ENCODE results near the gene APOA4. TPM values are rescaled to one million over a fixed set of nuclear protein-coding genes. Genes with fewer than 3 reads are reported as not detected.

Gene APOA4
- total and polyA plus RNA-seq, 12 donors: 0.17 to 1.1 TPM; not detected in 10

GRCh38 chr11:116800610-116801009 is 22.5 kb downstream of the APOA4 start:
- WGBS, 4 donors: 85 to 98% (median 95%) methylated on average over 2 of the region's 2 CpGs
- intact Hi-C loops (cut with DNase I): no loop called here
- Histone ChIP-seq H3K4me3 (no peak overlapping the region), H3K27me3 (peaks cover 6% of the 10 kb centered on the region), H3K4me1 (replicated peaks in 1 of 2) (no peaks in the 10 kb centered on the region), H3K36me3 (replicated peaks in 1 of 2) (no peaks in the 10 kb centered on the region), H3K9me3 (replicated peaks in 1 of 3) (no peaks in the 10 kb centered on the region), H3K27ac (no peak overlapping the region)
- TF ChIP-seq POLR2A (IDR thresholded peaks at IDR 0.05): no peak
- no peak for TF ChIP-seq CTCF (IDR thresholded peaks at IDR 0.05)
- no peak for DNase-seq

- no peak overlapping the region for H3K27ac ChIP-seq
- intact Hi-C loops (cut with DNase I): loop anchor here in 1 of 2 donors (10.0 kb wide), 1 partner anchor 306 kb away; no protein-coding TSS in a partner anchor
- TF ChIP-seq POLR2A (IDR thresholded peaks at IDR 0.05): no peak
- DNase-seq: no peak
- no peaks in the 10 kb centered on the region for H3K4me1 ChIP-seq (replicated peaks in 1 of 2)
- 74 to 84% (median 82%) methylated on average over 5 of the region's 5 CpGs for WGBS, 4 donors
- H3K4me3 ChIP-seq: no peak overlapping the region
- H3K36me3 ChIP-seq (replicated peaks in 1 of 2): no peaks in the 10 kb centered on the region
- H3K27me3 ChIP-seq: peaks cover 6% of the 10 kb centered on the region
- no peaks in the 10 kb centered on the region for H3K9me3 ChIP-seq (replicated peaks in 1 of 3)
These were observed 24.7 kb downstream of the APOA4 start for GRCh38 chr11:116798368-116798767.

- peaks cover 6% of the 10 kb centered on the region for H3K27me3 ChIP-seq
- H3K9me3 ChIP-seq (replicated peaks in 1 of 3): no peaks in the 10 kb centered on the region
- intact Hi-C loops (cut with DNase I): loop anchor here in 1 of 2 donors (10.0 kb wide), 1 partner anchor 307 kb away; no protein-coding TSS in a partner anchor
- H3K4me3 ChIP-seq: no peak overlapping the region
- no peak for DNase-seq
- WGBS, 4 donors: 68 to 75% (median 72%) methylated on average over 5 of the region's 5 CpGs
- no peak for TF ChIP-seq CTCF (IDR thresholded peaks at IDR 0.05)
- no peak for TF ChIP-seq POLR2A (IDR thresholded peaks at IDR 0.05)
- no peak overlapping the region for H3K27ac ChIP-seq
- H3K36me3 ChIP-seq (replicated peaks in 1 of 2): no peaks in the 10 kb centered on the region
- no peaks in the 10 kb centered on the region for H3K4me1 ChIP-seq (replicated peaks in 1 of 2)
These were observed 25.3 kb downstream of the APOA4 start for GRCh38 chr11:116797816-116798215.

GRCh38 chr11:116796548-116796947 is 26.6 kb downstream of the APOA4 start:
- Histone ChIP-seq H3K4me1 (replicated peaks in 1 of 2) (no peaks in the 10 kb centered on the region), H3K36me3 (replicated peaks in 1 of 2) (no peaks in the 10 kb centered on the region), H3K27me3 (peaks cover under 1% of the 10 kb centered on the region), H3K27ac (no peak overlapping the region), H3K4me3 (no peak overlapping the region), H3K9me3 (replicated peaks in 1 of 3) (no peaks in the 10 kb centered on the region)
- intact Hi-C loops (cut with DNase I): loop anchor here in 1 of 2 donors (10.0 kb wide), 1 partner anchor 308 kb away; no protein-coding TSS in a partner anchor
- DNase-seq: no peak
- 68 to 100% (median 86%) methylated on average over 1 of the region's 1 CpG for WGBS, 4 donors
- TF ChIP-seq POLR2A (IDR thresholded peaks at IDR 0.05): no peak
- TF ChIP-seq CTCF (IDR thresholded peaks at IDR 0.05): no peak

GRCh38 chr11:116794851-116795250 is 28.3 kb downstream of the APOA4 start:
- no peaks in the 10 kb centered on the region for H3K4me1 ChIP-seq (replicated peaks in 1 of 2)
- no peaks in the 10 kb centered on the region for H3K36me3 ChIP-seq (replicated peaks in 1 of 2)
- DNase-seq: no peak
- intact Hi-C loops (cut with DNase I): loop anchor here (5.0 to 10.0 kb wide), 4 partner anchors 42 to 312 kb away; partner anchors contain the start of gene APOA1 (in 1 of the 2)
- WGBS, 4 donors: 73 to 81% (median 76%) methylated on average over 2 of the region's 2 CpGs
- no peaks in the 10 kb centered on the region for H3K9me3 ChIP-seq (replicated peaks in 1 of 3)
- H3K27ac ChIP-seq: no peak overlapping the region
- TF ChIP-seq POLR2A (IDR thresholded peaks at IDR 0.05) (no peak), CTCF (IDR thresholded peaks at IDR 0.05) (no peak)
- H3K4me3 ChIP-seq: no peak overlapping the region
- H3K27me3 ChIP-seq: no peaks in the 10 kb centered on the region
